Stimulated activated CD8-positive, alpha-beta memory T cell treated with anti-CD3 and anti-CD28 coated beads, Interleukin-15, amount 100 ng/mL, for 1 hour (primary cell): ENCODE measurements around the gene ASIC3.
A peak's percentile ranks its signal among the peaks of the same experiment; 100 is the strongest.

Experiments used
- DNase-seq: peaks from one replicate; pipeline ENCODE4 v3.0.0-alpha.2; 2020; ENCODE audit warnings: low read depth

Gene ASIC3

DNA sequence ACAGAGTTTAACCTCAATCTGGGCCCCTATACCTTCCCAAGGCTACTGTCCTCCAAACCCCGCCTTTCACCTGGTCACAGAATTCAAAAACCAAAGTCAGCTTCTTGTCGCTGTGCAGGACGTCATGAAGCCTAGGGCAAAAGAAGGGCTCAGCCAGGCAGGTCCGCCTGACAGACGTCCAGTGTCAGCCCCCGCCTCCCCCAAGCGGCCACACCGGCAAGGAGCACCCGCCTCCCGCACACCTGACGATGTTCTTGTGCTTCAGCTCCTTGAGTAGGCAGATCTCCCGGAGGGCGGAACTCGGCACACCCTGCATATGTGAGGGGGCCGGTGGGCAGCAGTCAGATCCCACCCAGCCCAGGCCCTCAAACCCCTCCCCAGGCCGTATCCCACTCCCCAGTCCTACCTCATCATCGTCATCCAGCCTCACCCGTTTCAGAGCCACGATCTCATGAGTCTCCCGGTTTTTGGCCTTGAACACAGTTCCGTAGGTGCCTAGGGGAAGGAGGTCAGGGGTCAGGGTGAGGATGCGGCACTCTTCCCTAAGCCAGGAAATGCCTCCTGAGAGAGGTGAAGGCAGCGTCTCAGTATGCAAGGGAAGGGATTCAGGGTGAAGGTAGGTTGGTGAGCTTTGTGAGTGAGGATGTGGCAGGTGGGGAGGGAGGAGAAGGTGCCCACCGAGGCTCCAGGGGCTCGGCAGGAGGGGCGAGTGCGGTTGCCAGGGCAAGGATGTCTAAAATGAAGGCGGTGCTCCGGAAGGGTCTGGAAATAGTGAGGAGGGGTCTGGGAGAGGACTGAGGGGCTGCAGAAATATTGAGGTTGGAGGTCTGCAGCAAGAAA lies 8.6 kb downstream of the ASIC3 start:
- DNase-seq = no peak

DNA sequence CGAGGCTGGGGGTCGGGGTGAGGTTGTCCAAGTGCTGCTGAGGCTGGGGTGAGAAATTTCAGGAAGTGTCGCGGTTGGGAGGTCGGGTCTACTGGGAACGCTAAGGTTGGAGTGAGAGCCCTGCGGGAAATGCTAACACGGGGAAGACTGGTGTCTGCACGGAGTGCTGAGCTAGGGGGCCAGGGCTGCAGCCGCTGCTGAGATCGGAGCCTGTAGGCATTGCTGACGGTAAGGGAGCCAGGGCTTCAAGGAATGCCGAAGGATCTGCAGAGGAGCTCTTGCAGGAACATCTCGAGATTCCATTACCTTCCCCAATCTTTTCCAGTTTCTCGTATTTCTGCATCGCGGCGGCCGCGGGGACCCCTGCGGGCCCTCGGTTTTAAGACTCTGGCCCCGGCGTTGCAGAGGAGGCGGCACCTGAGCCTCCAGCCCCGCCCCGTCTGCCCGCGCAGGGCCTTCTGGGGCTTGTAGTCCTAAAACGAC lies 9.2 kb downstream of the ASIC3 start, which contains the start of gene CDK5:
CDK5 (minus strand) TSS at position 392 of the 483 bp plus-strand sequence; CDS start at position 343, 49 bp downstream.
- no peak for DNase-seq

DNA sequence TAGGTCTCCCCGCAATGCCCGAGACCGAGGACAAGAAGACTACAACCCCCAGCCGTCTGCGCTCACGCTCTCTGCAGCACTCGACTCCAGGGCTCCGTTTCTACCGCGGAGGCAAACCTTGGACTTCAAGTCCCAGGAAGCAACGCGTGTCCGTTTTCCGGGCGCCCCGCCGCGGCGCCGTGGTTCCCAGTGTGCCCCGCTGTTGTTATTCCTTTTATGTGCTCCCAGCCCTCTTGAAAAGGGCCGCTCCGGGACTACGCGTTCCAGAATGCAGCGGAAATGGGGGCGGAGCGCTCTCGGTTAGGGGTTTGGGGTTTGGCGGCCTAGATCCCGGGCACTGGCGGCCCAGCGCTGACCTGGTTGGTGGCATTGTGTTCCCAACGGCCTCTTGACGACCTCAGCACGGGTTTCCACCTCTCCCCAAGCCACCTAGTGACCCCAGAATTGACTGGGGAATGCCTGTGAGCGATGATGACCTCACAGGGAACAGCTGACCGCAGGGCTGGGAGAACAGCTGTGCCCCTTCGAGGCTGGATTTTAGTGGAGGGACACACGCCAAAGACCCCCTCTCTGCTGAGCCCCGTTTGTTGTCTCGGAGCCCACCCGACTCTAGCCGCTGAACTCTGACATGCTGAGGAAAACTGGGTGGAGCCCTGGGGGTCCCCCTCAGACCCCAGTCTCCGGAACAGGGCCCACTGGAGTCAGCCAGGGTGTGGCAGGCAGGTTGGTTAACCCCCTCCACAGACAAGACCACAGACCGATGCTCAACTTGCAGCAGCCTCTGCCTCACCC lies 9.9 kb downstream of the ASIC3 start:
- peak; percentile 93 for DNase-seq

DNA sequence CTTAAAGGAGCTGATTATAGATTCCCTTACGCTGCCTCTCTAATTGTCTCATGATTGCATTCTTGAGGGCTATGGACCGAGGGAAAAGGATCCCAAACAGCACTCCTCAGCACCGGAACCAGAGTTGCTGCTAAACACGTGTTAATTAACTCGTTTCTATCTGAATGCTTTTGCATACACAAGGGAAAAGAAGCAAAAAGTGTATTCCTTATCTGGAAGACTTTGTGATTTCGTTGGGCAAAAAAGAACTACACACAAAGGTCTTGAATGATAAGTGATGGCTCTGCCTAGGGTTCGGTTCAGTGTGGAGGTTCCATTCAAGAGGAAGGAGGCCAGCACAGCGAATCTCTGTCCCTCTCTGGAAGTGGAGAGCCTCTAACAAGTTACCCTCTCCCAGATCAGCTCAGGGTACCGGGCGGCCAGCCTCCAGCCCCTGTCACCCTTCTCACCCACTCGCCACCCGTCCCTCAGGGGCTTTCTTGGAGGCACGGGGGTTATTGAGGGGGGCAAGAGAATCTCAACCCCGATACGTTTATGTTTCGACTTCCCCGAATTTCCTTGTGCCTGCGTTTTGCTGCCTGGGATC lies 10.5 kb downstream of the ASIC3 start:
- DNase-seq = no peak

DNA sequence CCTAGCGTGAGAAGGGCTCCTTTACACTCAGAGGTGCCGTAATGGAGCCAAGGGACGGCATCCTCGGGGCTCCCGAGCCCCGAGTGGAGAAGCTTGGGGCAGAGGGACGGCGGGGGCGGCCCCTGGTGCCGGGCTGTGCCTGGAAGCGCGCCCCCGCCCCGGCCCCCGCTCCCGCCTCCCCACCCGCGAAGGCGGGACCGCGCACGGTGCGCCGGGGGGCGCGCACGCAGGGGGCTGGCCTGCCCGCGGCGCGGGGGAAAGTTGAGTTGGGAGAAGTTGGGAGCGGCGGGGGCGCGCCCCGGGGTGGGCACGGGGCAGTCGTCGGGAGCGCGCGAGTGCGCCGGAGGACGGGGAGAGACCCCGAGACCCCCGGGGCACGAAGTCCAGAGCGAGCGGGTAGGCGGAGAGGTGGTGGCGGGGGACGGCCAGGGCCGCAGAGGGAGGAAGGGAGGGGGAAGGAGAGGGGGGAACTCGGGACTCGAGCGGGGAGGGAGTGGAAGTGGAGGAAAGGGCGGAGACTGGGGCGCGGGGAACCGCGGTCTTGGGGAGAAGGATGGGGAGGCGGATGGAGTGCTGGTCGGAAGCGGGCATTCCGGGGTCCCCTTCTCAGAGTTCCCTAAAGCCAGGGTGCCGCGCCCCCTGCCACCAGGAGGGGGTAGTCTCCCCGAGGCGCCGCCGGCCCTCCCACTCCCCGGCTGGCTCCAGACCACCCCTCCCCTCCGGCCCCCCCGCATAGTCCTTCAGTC lies 11.2 kb downstream of the ASIC3 start, which contains the start of gene SLC4A2:
SLC4A2 (plus strand) TSS at position 223 of the 746 bp plus-strand sequence. CDS start 2,399 bp downstream, outside the sequence.
- peak; percentile 46 for DNase-seq

DNA sequence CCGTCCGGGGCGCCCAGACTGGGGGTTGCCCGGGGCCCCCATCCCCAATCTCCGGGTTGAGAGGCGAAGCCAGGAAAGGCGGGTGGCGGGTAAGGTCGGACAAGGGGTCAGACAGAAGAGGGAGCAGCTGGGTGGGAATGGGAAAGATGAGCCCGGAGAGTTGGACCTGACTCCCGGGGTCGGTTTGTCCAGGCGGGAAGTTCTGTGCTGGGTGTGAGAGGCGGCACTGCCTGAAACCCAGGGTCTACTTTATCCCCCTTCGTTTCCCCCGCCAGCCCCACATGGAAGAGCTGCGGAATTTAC lies 11.7 kb downstream of the ASIC3 start:
- no peak for DNase-seq

DNA sequence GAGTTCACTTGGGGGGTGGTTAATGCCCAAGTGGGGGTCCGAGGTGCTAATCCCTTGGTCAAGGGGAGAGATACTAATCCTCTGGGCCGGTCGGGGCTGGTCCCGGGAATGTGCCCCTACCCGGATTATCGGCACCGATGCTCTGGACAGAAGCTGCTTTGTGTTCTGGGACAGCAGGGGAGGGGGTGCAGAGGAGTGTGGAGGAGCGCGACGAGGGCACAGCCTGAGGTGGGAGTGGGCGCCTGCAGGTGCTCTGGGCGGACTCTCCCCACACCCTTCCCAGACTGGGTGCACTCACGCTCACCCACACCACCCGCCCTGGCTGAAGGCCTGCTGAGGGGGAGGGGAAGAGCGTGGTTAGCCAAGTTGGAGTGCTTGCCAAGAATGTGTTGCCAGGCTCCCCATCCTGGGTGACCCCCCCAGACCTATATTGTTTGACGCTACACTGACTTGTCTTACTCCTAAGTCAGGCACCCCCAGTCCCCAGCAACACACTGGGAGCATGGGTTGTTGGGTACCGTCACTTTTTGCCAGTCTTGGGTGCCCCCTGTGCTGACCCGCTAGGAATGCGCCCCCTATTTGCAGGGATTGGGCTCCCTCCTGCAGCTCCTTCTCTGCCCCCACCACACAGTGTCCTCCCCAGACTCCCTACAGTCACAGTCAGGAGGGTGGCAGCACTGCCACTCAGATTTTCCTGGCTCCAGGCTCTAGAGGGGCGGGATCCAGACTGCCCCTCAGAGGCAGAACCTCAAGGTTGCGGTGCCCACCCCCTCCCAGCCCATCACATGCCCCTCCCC lies 12.3 kb downstream of the ASIC3 start:
- no peak for DNase-seq

DNA sequence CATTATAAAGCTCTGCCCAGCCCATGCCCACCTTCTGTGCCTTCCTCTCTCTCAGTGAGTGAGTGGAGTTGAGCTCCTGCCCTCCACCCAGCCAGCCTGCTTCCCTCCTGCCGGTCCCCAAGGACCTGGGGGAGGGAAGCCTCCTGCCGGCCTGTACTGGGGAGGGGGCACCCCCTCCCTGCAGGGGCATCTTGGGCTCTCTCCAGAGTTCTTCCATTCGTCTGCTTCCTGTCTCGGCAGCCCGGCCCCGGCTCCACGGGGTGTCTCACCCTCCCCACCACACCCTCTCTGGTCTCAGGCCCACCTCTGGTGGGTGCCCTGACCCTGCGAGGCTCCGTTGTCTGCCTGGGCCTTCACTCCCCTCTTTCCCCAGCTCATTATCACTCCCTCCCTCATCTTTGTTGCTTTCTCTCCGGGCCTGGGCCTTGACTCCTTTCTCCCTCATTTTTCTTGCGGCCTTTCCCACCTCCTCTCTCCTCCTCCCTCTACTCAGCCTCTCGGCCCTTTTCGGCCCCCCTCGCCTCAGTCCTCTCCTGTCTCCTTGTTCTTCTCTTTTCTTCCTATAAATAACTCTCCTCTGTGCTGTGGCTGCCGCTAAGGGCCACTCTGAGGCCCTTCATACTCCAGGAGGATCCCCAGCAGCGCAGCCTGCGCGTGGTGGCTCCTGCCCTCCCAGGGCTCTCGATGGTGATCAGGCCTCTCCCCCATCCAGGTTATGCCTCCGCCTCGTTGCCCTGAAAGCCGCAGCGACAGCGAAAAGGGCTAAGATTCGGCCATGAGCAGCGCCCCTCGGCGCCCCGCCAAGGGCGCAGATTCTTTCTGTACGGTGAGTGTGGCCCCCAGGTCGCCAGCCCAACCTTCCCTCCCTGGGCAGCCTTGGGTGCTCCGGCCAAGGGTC lies 13.1 kb downstream of the ASIC3 start:
- no peak for DNase-seq

DNA sequence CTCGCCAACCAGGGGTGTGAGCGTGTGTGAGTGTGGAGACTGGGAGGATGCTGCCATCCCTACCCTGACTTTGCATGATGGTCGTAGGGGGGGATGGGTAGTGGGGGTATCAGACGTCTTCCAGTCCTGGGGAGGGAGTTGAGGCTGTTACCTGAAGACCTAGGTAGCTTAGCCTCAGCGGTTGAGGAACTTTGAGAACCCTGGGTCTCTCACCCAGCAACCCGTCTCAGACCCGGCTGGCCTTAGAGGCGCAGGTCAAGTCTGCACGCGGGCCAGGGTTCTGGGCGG lies 13.7 kb downstream of the ASIC3 start:
- DNase-seq = no peak

DNA sequence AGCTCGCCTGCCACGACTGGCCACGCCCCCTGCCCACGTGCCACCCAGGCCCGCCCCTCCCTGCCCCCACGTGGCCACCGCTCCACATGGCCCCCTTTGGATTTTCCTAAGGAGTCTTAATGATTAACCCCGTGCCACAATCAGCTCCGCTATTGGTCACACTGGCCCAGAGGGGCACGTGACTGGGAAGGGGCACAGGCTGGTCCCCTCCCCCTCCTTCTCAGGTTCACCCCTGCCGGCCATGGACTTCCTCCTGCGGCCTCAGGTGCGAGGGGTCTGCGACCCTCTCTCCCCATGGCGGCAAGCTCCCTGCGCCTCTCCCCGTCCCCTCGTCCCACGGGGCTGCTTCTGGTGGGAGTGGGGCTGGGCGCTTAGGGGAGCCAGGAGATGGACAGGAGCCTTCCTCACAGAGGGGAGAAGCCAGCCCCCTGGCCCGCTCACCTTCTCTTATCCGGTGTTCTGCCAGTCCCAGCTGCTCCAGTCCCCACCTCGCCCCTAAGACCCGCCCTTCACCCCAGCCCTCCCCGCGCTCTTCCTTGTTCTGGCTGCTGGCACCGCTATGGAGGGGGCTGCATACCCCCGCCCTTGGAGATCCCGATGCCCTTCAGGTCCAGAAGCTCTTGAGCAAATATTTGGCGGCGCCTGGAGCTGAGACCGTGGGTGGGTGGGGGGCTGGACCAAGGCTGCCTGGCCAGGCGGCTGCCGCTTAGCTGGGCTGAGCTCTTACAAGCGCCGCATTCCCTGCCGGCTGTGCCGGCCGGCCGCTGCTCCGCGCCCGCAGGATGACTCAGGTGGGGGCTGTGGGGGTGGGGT lies 14.3 kb downstream of the ASIC3 start:
- no peak for DNase-seq

DNA sequence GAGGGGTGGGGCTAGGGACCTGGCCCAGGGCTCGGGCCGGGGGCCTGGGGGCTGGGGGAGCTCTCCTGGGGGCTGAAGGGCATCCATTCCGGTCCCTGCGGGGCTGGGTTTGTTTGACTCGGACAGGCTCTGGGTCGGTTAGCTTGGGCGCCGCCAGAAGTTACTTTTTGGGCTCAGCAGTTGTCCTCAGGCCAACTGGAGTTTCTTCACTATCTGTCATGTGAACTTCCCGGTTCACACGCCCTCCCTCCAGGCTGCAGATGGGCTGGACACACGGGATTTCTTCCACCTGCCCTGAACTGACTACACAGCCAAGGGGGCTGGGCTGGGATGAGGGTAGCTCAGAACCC lies 14.9 kb downstream of the ASIC3 start:
- DNase-seq = no peak

DNA sequence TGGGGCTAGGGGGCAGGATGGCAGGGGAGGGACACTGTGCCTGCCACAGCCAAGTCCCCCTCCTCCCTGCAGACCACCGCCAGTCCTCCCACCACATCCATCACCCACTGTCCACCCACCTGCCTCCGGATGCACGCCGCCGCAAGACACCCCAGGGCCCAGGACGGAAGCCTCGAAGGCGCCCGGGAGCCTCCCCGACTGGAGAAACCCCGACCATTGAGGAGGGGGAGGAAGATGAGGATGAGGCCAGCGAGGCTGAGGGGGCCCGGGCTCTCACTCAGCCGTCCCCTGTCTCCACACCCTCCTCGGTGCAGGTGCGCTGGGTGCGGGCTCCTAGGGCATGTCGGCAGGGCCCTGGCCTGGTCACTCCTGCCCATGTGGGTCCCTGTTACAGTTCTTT lies 16.1 kb downstream of the ASIC3 start:
- DNase-seq = no peak

DNA sequence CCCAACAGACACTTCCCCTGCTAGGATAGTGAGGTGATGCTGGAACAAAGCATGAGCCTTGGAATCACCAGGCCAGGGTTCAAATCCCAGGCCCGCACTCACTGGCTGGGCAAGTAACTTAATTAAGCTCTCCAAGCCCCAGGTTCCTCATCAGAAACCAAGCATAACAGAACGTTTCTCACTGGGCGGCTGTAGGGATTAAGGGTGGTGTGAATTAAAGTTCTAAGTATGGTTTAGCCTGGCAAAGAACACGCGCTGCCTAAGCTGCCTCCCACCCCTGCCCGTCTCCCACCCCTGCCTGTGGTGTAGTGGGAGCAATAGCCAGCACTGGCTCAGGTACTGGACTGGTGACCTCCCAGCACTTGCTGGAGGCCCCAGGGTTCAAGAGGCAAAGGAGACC lies 16.7 kb downstream of the ASIC3 start:
- no peak for DNase-seq

DNA sequence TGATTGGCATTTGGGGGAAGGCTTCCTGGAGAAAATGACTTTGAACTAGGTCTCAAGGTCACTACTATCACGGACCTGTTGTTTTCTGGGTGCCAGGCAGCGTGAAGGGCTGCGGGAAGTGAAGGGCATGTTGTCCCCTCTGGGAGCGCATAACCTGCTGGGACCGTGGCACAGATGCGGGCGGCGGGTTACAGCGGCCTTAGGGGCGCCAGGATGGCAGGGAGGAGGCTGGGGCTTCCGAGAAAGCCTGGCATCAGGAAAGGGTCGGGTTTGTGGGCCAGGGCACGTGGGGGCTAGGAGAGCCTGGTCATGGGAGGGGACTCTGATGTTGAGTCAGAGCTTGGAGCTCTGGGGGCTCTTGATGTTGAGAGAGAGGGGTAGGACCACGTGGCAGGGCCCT lies 17.2 kb downstream of the ASIC3 start:
- DNase-seq = no peak

DNA sequence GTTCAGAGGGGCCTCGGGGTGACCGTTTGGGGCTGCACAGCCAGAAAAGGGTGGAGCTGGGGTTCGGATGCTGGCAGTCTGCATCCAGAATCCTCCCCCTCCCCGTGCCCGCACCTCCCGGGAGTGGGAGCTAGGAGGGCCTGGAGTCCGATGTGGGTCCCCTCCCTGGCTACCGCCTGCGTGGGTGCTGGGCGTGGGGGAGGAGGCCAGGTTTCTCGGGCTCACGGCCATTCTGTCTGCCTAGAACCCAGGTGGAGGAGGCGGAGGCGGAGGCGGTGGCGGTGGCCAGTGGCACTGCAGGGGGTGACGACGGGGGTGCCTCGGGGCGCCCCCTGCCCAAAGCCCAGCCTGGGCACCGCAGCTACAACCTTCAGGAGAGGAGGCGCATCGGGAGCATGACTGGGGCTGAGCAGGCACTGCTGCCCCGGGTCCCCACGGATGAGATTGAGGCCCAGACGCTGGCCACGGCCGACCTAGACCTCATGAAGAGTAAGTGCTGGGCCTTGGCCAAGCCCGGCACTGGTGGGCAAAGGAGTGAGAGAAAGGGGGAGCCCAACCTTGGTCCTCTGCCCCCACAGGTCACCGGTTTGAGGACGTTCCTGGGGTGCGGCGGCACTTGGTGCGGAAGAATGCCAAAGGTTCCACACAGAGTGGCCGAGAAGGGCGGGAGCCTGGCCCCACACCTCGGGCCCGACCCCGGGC lies 18.1 kb downstream of the ASIC3 start:
- no peak for DNase-seq

DNA sequence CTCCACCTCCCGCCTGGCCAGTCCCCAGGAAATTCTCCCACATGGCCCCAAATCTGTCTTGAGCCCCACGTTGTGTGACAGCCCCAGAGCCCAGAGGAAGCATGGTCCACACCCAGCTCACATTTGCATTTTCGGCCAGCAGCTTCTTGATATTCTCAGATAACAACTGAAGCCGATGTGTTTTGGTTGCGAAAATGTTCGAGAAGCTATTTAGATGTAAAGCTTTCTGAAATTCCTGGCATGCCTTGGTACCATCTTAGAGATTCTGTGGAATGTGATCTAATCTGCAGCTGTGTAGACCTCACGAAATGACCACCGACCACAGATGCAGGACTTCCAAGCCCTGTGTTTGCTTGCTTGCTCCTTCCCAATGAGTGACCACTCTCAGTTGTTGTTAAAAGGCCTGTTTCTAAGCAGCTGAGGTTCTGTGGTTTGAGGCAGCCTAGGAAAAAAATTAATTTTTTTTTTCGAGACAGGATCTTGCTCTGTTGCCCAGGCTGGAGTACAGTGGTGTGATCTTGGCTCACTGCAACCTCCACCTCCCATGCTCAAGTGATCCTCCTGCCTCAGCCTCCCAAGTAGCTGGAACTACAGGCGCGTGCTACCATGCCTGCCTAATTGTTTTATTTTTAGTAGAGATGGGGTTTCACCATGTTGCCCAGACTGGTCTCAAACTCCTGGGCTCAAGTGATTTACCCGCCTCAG lies 19.9 kb downstream of the ASIC3 start:
- DNase-seq = no peak

DNA sequence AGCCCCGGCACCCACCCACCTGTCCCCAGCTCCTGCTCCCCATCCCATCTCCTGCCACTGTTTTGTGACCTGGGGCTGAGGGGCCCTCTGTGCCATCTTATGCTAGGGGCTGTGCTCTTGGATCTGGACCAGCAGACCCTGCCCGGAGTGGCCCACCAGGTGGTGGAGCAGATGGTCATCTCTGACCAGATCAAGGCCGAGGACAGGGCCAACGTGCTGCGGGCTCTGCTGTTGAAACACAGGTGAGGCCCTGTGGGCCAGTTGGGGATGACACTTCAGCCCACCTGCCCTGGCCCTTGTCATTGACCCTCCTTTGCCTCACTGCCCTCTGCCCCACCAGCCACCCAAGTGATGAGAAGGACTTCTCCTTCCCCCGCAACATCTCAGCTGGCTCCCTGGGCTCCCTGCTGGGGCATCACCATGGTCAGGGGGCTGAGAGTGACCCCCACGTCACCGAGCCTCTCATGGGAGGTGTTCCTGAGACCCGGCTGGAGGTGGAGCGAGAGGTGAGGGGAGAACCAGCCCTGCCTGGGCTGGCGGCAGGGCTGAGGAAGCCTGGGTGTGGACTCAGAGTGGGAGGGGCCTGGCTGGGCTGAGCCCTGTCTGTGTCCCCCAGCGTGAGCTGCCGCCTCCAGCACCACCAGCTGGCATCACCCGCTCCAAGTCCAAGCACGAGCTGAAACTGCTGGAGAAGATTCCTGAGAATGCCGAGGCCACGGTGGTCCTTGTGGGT lies 21.7 kb downstream of the ASIC3 start:
- no peak for DNase-seq

DNA sequence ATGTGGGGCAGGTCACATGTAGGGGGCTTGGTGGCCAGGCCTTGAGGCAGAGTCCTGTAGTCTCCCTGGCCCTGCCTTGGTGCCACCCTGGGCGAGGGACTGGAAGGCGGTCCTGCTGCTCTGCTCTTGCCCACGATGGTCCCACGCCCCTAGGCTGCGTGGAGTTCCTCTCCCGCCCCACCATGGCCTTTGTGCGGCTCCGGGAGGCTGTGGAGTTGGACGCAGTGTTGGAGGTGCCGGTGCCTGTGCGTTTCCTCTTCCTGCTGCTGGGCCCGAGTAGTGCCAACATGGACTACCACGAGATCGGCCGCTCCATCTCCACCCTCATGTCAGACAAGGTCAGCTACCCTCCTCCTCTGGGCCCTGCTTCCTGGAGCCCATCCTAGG lies 22.2 kb downstream of the ASIC3 start:
- DNase-seq = no peak
